ENCODE data around the gene TCN2. TPM values are rescaled to one million over a fixed set of nuclear protein-coding genes. Genes with fewer than 3 reads are reported as not detected.
A peak's percentile ranks its signal among the peaks of the same experiment; 100 is the strongest.

TCN2 gene
- total RNA-seq, 1 donor from 2014 or later = 5.2 TPM

GRCh38 chr22:30652852-30653251 lies 45.9 kb downstream of the TCN2 start:
- Histone ChIP-seq H3K27ac (ENCODE audit: low read depth, low read length) (no peak overlapping the region), H3K36me3 (ENCODE audit: control insufficient read depth in 3 of 3, insufficient read depth in 3 of 3, low read length in 3 of 3) (peaks cover under 1 to 3% (median 1%) of the 10 kb centered on the region in 3 donors), H3K4me1 (ENCODE audit: control insufficient read depth in 3 of 3, insufficient read depth in 3 of 3, low read length in 3 of 3) (peaks cover 0 to 16% (median 8%) of the 10 kb centered on the region in 3 donors), H3K9me3 (ENCODE audit: control insufficient read depth in 3 of 3, low read length in 3 of 3) (no peaks in the 10 kb centered on the region), H3K9ac (ENCODE audit: low read depth in 1 of 3, low read length in 3 of 3) (no peak overlapping the region), H3K27me3 (ENCODE audit: control insufficient read depth in 3 of 3, insufficient read depth in 3 of 3, low read length in 3 of 3) (no peaks in the 10 kb centered on the region), H3K4me3 (ENCODE audit: low read length in 3 of 3) (no peak overlapping the region)

GRCh38 chr22:30654361-30654760 lies 47.4 kb downstream of the TCN2 start:
- H3K36me3 ChIP-seq (ENCODE audit: control insufficient read depth in 3 of 3, insufficient read depth in 3 of 3, low read length in 3 of 3) = peaks cover 0 to 3% (median 0%) of the 10 kb centered on the region in 3 donors
- H3K27me3 ChIP-seq (ENCODE audit: control insufficient read depth in 3 of 3, insufficient read depth in 3 of 3, low read length in 3 of 3) = no peaks in the 10 kb centered on the region
- peaks cover 0 to 10% (median 7%) of the 10 kb centered on the region in 3 donors for H3K4me1 ChIP-seq (ENCODE audit: control insufficient read depth in 3 of 3, insufficient read depth in 3 of 3, low read length in 3 of 3)
- no peak overlapping the region for H3K27ac ChIP-seq (ENCODE audit: low read depth, low read length)
- no peaks in the 10 kb centered on the region for H3K9me3 ChIP-seq (ENCODE audit: control insufficient read depth in 3 of 3, low read length in 3 of 3)
- no peak overlapping the region for H3K9ac ChIP-seq (ENCODE audit: low read depth in 1 of 3, low read length in 3 of 3)
- no peak overlapping the region for H3K4me3 ChIP-seq (ENCODE audit: low read length in 3 of 3)

- H3K4me3 ChIP-seq (ENCODE audit: low read length in 3 of 3) = no peak overlapping the region
- H3K36me3 ChIP-seq (ENCODE audit: control insufficient read depth in 3 of 3, insufficient read depth in 3 of 3, low read length in 3 of 3) = peaks cover 0 to 3% (median 0%) of the 10 kb centered on the region in 3 donors
- no peak overlapping the region for H3K9ac ChIP-seq (ENCODE audit: low read depth in 1 of 3, low read length in 3 of 3)
- H3K9me3 ChIP-seq (ENCODE audit: control insufficient read depth in 3 of 3, low read length in 3 of 3) = no peaks in the 10 kb centered on the region
- no peak overlapping the region for H3K27ac ChIP-seq (ENCODE audit: low read depth, low read length)
- H3K4me1 ChIP-seq (ENCODE audit: control insufficient read depth in 3 of 3, insufficient read depth in 3 of 3, low read length in 3 of 3) = peaks cover 0 to 3% (median 2%) of the 10 kb centered on the region in 3 donors
- H3K27me3 ChIP-seq (ENCODE audit: control insufficient read depth in 3 of 3, insufficient read depth in 3 of 3, low read length in 3 of 3) = no peaks in the 10 kb centered on the region
Measured at GRCh38 chr22:30655532-30655931, 48.6 kb downstream of the TCN2 start.

GRCh38 chr22:30662040-30662439 lies 55.1 kb downstream of the TCN2 start:
- no peak overlapping the region for H3K27ac ChIP-seq (ENCODE audit: low read depth, low read length)
- no peaks in the 10 kb centered on the region for H3K27me3 ChIP-seq (ENCODE audit: control insufficient read depth in 3 of 3, insufficient read depth in 3 of 3, low read length in 3 of 3)
- no peaks in the 10 kb centered on the region for H3K9me3 ChIP-seq (ENCODE audit: control insufficient read depth in 3 of 3, low read length in 3 of 3)
- H3K4me3 ChIP-seq (ENCODE audit: low read length in 3 of 3) = no peak overlapping the region
- H3K4me1 ChIP-seq (ENCODE audit: control insufficient read depth in 3 of 3, insufficient read depth in 3 of 3, low read length in 3 of 3) = peaks cover 1 to 6% (median 3%) of the 10 kb centered on the region in 3 donors
- H3K36me3 ChIP-seq (ENCODE audit: control insufficient read depth in 3 of 3, insufficient read depth in 3 of 3, low read length in 3 of 3) = peaks cover 10 to 21% (median 12%) of the 10 kb centered on the region in 3 donors
- H3K9ac ChIP-seq (ENCODE audit: low read depth in 1 of 3, low read length in 3 of 3) = no peak overlapping the region

- no peak overlapping the region for H3K4me3 ChIP-seq (ENCODE audit: low read length in 3 of 3)
- no peaks in the 10 kb centered on the region for H3K9me3 ChIP-seq (ENCODE audit: control insufficient read depth in 3 of 3, low read length in 3 of 3)
- H3K36me3 ChIP-seq (ENCODE audit: control insufficient read depth in 3 of 3, insufficient read depth in 3 of 3, low read length in 3 of 3) = peaks cover 10 to 21% (median 12%) of the 10 kb centered on the region in 3 donors
- H3K27ac ChIP-seq (ENCODE audit: low read depth, low read length) = no peak overlapping the region
- peaks cover 12 to 15% (median 15%) of the 10 kb centered on the region in 3 donors for H3K4me1 ChIP-seq (ENCODE audit: control insufficient read depth in 3 of 3, insufficient read depth in 3 of 3, low read length in 3 of 3)
- H3K9ac ChIP-seq (ENCODE audit: low read depth in 1 of 3, low read length in 3 of 3) = no peak overlapping the region
- H3K27me3 ChIP-seq (ENCODE audit: control insufficient read depth in 3 of 3, insufficient read depth in 3 of 3, low read length in 3 of 3) = no peaks in the 10 kb centered on the region
Measured at GRCh38 chr22:30664798-30665197, 57.8 kb downstream of the TCN2 start.

GRCh38 chr22:30665266-30665665 lies 58.3 kb downstream of the TCN2 start:
- no peak overlapping the region for H3K27ac ChIP-seq (ENCODE audit: low read depth, low read length)
- H3K9ac ChIP-seq (ENCODE audit: low read depth in 1 of 3, low read length in 3 of 3) = no peak overlapping the region
- no peaks in the 10 kb centered on the region for H3K9me3 ChIP-seq (ENCODE audit: control insufficient read depth in 3 of 3, low read length in 3 of 3)
- H3K27me3 ChIP-seq (ENCODE audit: control insufficient read depth in 3 of 3, insufficient read depth in 3 of 3, low read length in 3 of 3) = no peaks in the 10 kb centered on the region
- peaks cover 12 to 15% (median 15%) of the 10 kb centered on the region in 3 donors for H3K4me1 ChIP-seq (ENCODE audit: control insufficient read depth in 3 of 3, insufficient read depth in 3 of 3, low read length in 3 of 3)
- peaks cover 10 to 21% (median 12%) of the 10 kb centered on the region in 3 donors for H3K36me3 ChIP-seq (ENCODE audit: control insufficient read depth in 3 of 3, insufficient read depth in 3 of 3, low read length in 3 of 3)
- no peak overlapping the region for H3K4me3 ChIP-seq (ENCODE audit: low read length in 3 of 3)

GRCh38 chr22:30665786-30666185 lies 58.8 kb downstream of the TCN2 start:
- no peaks in the 10 kb centered on the region for H3K27me3 ChIP-seq (ENCODE audit: control insufficient read depth in 3 of 3, insufficient read depth in 3 of 3, low read length in 3 of 3)
- no peaks in the 10 kb centered on the region for H3K9me3 ChIP-seq (ENCODE audit: control insufficient read depth in 3 of 3, low read length in 3 of 3)
- no peak overlapping the region for H3K4me3 ChIP-seq (ENCODE audit: low read length in 3 of 3)
- H3K4me1 ChIP-seq (ENCODE audit: control insufficient read depth in 3 of 3, insufficient read depth in 3 of 3, low read length in 3 of 3) = peaks cover 12 to 15% (median 15%) of the 10 kb centered on the region in 3 donors
- H3K9ac ChIP-seq (ENCODE audit: low read depth in 1 of 3, low read length in 3 of 3) = no peak overlapping the region
- H3K27ac ChIP-seq (ENCODE audit: low read depth, low read length) = no peak overlapping the region
- H3K36me3 ChIP-seq (ENCODE audit: control insufficient read depth in 3 of 3, insufficient read depth in 3 of 3, low read length in 3 of 3) = peaks cover 10 to 21% (median 12%) of the 10 kb centered on the region in 3 donors

- Histone ChIP-seq H3K27ac (ENCODE audit: low read depth, low read length) (no peak overlapping the region), H3K4me1 (ENCODE audit: control insufficient read depth in 3 of 3, insufficient read depth in 3 of 3, low read length in 3 of 3) (peaks cover 12 to 15% (median 15%) of the 10 kb centered on the region in 3 donors), H3K9me3 (ENCODE audit: control insufficient read depth in 3 of 3, low read length in 3 of 3) (no peaks in the 10 kb centered on the region), H3K9ac (ENCODE audit: low read depth in 1 of 3, low read length in 3 of 3) (peak overlapping the region; percentile 76 to 84 (median 79)), H3K4me3 (ENCODE audit: low read length in 3 of 3) (peak overlapping the region; percentile 76 to 94 (median 80)), H3K36me3 (ENCODE audit: control insufficient read depth in 3 of 3, insufficient read depth in 3 of 3, low read length in 3 of 3) (peaks cover 8 to 17% (median 12%) of the 10 kb centered on the region in 3 donors), H3K27me3 (ENCODE audit: control insufficient read depth in 3 of 3, insufficient read depth in 3 of 3, low read length in 3 of 3) (no peaks in the 10 kb centered on the region)
Measured at GRCh38 chr22:30667107-30667493, 60.1 kb downstream of the TCN2 start.

GRCh38 chr22:30667494-30668385 lies 60.8 kb downstream of the TCN2 start, which contains the start of gene DUSP18:
TSS of gene DUSP18 (minus strand) at chr22:30667875. CDS start at chr22:30664003, 3,872 bp downstream.
- H3K36me3 ChIP-seq (ENCODE audit: control insufficient read depth in 3 of 3, insufficient read depth in 3 of 3, low read length in 3 of 3) = peaks cover 8 to 11% (median 11%) of the 10 kb centered on the region in 3 donors
- H3K9ac ChIP-seq (ENCODE audit: low read depth in 1 of 3, low read length in 3 of 3) = peak within 1 kb of the TSS; percentile 76 to 84 (median 79)
- H3K9me3 ChIP-seq (ENCODE audit: control insufficient read depth in 3 of 3, low read length in 3 of 3) = no peaks in the 10 kb centered on the region
- H3K27me3 ChIP-seq (ENCODE audit: control insufficient read depth in 3 of 3, insufficient read depth in 3 of 3, low read length in 3 of 3) = no peaks in the 10 kb centered on the region
- peaks cover 12 to 15% (median 15%) of the 10 kb centered on the region in 3 donors for H3K4me1 ChIP-seq (ENCODE audit: control insufficient read depth in 3 of 3, insufficient read depth in 3 of 3, low read length in 3 of 3)
- peak within 1 kb of the TSS; percentile 76 to 94 (median 80) for H3K4me3 ChIP-seq (ENCODE audit: low read length in 3 of 3)
- H3K27ac ChIP-seq (ENCODE audit: low read depth, low read length) = peak within 1 kb of the TSS; percentile 8

- peaks cover 5 to 7% (median 7%) of the 10 kb centered on the region in 3 donors for H3K36me3 ChIP-seq (ENCODE audit: control insufficient read depth in 3 of 3, insufficient read depth in 3 of 3, low read length in 3 of 3)
- no peaks in the 10 kb centered on the region for H3K27me3 ChIP-seq (ENCODE audit: control insufficient read depth in 3 of 3, insufficient read depth in 3 of 3, low read length in 3 of 3)
- H3K9me3 ChIP-seq (ENCODE audit: control insufficient read depth in 3 of 3, low read length in 3 of 3) = no peaks in the 10 kb centered on the region
- peak overlapping the region; percentile 76 to 94 (median 80) for H3K4me3 ChIP-seq (ENCODE audit: low read length in 3 of 3)
- H3K9ac ChIP-seq (ENCODE audit: low read depth in 1 of 3, low read length in 3 of 3) = peak overlapping the region; percentile 76 to 84 (median 79)
- no peak overlapping the region for H3K27ac ChIP-seq (ENCODE audit: low read depth, low read length)
- peaks cover 12 to 15% (median 15%) of the 10 kb centered on the region in 3 donors for H3K4me1 ChIP-seq (ENCODE audit: control insufficient read depth in 3 of 3, insufficient read depth in 3 of 3, low read length in 3 of 3)
Measured at GRCh38 chr22:30668386-30668710, 61.4 kb downstream of the TCN2 start.

All from skeletal muscle tissue (tissue), 4 donors.